HG03460 (cell line): ENCODE data around the gene ADAMTS7.
"Not testable (repeated sequence)": the region's sequence is repeated elsewhere in the genome, so short reads cannot be mapped to it uniquely, and the experiment has no call there.

Experiments used
- ATAC-seq: cut with Tn5 transposase; IDR thresholded peaks from one replicate; pipeline ENCODE4 v1.9.1; 2021; ENCODE audit not compliant: unreplicated experiment

Gene ADAMTS7

GRCh38 chr15:78830514-78831228 is 19.4 kb upstream of the ADAMTS7 start:
- ATAC-seq, result no peak

- no peak for ATAC-seq
Observed at GRCh38 chr15:78828920-78829319, 17.7 kb upstream of the ADAMTS7 start.

- ATAC-seq, result no peak
Observed at GRCh38 chr15:78822514-78822913, 11.2 kb upstream of the ADAMTS7 start.

GRCh38 chr15:78811825-78812183 is 540 bp upstream of the ADAMTS7 start:
- no peak for ATAC-seq

DNA sequence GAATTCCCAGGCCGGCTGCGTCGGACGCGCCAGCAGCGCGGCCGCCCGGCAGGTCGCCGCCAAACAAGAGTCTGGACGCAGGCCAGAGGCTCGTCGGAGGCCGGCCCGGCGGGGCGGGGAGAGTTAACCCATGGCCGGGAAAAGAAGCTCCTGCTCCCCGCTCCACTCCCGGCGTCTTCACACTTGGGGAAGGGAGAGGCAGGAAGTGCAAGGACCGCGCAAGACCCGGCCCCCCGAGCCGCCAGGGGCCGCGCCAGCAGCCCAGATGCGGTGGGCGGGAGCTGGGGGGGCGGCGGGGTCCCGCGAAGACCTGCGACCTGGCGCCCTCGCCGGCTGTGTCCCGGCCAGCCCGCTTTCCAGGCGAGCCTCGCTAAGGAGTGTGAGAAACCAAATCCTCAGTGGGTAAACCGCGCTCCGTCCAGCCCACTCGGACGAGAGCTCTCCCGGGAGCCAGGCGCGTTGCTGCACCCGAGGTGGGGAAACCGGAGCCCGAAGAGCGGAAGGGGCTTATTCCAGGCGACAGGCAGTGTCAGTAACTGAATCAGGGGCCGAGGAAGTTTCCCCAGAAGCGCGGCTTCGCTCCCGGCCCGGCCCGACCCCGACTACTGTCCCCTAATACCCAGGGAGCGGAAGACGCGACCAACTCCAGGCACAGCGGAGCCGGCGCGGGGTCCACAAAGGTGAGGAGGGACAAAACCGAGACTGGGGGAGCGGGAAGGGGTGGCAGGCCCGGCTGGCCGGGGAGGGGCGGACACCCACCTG is 721 bp downstream of the ADAMTS7 start:
- no peak for ATAC-seq

GRCh38 chr15:78810003-78810361 is 1.3 kb downstream of the ADAMTS7 start:
- ATAC-seq, result no peak

DNA sequence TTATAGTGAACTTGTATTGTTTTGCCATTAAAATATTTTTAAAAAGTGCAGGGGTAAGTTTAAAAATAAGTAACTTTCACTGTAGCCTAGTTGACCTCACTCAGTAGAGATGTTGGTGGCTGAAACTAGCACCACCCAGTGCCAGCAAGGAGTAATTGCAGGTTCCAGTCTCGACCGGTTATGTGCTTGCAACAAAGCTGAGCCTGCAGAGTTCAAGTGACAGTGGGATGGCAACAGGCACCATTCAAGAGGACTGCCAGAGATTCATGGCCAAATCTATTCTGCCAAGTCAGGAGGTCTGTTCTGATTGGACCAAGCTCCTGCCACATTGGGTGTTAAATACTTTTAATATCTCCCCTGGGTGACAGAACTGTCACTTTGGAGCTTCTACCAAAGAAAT is 2.7 kb downstream of the ADAMTS7 start:
- no peak for ATAC-seq

DNA sequence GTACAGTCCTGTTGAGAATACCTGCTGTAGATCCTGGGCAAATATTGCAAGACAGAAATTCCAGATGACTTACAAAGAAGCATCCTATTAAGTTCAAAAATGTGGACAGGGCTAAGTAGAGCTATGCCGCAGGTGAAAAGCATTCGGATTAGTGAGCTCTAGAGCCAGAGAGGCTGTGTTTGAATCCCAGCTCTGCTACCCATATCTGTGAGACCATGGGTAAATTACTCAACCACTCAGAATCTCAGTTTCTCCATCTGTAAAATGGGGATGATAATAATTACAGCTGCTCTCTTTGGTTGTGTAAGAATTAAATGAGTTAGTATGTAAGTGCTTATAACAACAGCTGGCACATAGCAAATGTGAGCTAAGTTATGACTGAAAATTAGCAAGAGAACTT is 3.9 kb downstream of the ADAMTS7 start:
- ATAC-seq, result no peak

- no peak for ATAC-seq
Observed at GRCh38 chr15:78804391-78804792, 6.9 kb downstream of the ADAMTS7 start.

DNA sequence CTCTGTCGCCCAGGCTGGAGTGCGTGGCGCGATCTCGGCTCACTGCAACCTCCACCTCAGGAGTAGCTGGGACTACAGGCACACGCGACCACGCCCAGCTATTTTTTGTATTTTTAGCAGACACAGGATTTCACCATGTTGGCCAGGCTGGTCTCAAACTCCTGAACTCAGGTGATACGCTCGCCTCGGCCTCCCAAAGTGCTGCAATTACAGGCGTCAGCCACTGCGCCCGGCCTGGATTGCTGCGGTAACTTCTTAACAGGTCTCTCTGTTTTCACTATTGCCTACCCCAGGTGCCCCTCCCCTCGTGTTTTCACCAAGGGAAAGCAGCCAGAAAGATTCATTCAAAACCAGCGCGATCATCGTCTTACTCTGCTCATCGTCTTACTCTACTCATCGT is 10.5 kb downstream of the ADAMTS7 start:
- ATAC-seq, result no peak

DNA sequence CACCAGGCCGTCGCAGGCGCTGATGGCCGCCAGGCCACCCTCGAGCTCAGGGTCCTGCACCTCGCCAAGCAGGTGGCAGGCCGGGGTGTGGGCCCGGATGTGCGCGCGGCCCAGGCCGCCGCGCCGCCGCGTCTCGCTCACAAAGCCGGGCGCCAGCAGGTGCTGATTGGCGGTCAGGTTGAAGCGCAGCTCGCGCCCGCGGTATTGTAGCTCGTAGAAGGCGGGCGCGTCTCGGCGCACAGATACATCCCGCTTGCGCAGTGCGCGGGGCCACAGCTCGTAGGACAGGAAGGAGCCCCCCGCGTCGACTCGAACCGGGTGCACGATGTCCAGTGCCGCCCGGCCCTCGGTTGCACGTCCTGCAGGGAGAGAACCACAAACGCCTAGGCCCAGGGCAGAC is 11.1 kb downstream of the ADAMTS7 start:
- no peak for ATAC-seq

DNA sequence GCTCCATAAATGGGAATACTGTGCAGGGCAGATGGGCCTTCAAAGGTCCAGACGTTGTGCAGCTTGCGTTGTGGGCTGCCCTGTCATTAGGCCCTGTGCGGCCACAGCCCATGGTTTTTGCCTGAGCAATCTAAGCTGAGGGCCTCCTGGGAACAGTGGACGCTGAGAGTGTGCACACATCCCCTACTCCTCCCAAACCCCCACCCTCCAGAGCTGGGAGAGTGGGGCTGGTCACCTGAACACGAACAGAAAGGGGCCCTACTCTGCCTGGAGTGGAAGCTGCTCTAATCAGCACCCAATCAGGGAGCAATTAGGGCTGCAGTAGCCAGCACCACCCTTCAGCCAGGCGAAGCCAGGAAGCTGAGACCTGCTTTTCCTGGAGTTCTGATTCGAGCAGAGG is 12.2 kb downstream of the ADAMTS7 start:
- ATAC-seq, result not testable (repeated sequence)

DNA sequence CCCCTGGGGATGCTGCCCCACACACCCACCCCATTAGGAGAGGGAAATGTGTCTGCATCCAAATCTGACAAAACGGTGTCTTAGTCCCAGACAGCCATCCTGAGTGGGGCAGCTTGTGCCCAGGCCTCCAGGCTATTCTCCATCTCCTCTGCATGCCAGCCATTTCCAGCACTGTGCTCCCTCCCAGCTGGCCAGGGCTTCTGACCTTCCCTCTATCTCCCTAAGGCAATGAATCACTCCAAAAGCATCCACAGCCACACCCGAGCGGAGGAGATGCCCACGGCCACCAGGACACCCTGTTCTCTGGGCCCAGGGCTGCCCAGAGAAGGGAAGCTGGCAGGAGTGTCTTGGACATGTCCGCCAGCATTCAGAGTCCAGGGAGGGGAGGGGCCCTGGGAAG is 12.9 kb downstream of the ADAMTS7 start:
- not testable (repeated sequence) for ATAC-seq

- ATAC-seq, result no peak
Observed at GRCh38 chr15:78797951-78798350, 13.3 kb downstream of the ADAMTS7 start.

- no peak for ATAC-seq
Observed at GRCh38 chr15:78796510-78796909, 14.8 kb downstream of the ADAMTS7 start.

GRCh38 chr15:78795043-78795442 is 16.2 kb downstream of the ADAMTS7 start:
- no peak for ATAC-seq

DNA sequence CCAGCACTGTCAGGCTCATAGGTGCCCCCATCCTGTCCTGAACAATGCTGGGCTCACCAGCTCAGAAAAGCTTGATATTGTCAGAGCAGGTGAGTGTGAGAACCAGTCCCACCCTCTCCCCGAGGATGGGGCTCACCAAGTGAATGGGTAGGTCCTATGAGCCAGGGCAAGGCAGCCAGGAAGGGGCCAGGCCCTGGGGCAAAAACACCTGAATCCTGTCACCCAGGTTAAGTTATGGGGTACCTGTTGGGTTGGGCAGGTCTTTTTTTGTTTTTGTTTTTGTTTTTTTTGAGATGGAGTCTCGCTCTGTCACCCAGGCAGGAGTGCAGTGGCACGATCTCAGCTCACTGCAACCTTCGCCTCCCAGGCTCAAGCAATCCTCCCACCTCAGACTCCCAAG is 16.8 kb downstream of the ADAMTS7 start:
- ATAC-seq, result not testable (repeated sequence)

DNA sequence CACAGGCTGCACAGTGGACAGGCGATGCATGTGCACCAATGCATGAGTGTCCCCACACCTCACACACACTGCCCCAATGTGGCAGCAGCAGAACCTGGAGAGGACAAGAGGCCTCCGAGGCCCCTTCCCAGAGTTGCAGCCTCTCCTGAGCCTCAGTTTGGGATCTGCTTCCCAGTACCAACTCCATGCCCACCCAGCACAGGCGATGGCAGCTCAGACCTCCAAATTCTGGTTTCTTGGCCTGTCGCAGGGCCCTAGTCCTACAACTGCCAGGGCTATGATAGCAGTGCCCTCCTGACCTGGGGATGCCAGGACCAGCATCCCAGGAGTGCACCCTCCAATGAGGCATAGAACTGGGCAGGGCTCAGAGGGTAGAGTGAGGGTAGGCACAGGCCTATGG is 19.9 kb downstream of the ADAMTS7 start:
- ATAC-seq, result no peak

- ATAC-seq, result no peak
Observed at GRCh38 chr15:78790027-78790426, 21.2 kb downstream of the ADAMTS7 start.

GRCh38 chr15:78789615-78790014 is 21.6 kb downstream of the ADAMTS7 start:
- no peak for ATAC-seq

GRCh38 chr15:78788016-78788660 is 23.1 kb downstream of the ADAMTS7 start:
- no peak for ATAC-seq

DNA sequence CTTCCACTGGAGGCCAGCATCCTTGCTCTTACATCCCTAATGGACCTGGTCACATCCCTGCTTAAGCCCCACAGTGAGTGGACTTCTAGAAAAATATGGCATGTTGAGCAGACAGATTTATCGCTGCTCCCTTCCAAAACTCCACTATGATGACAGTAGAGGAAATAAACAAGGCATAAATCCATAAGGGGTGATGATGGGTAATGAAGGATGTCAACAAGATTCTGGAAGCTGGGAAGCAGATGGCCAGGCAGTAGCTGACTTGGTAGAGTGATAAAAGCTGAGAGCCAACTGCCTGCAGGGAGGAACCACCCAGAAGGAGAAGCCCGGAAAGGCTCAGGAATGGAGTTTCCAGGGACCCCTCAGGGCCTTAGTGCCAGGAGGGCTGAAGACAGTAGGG is 28.9 kb downstream of the ADAMTS7 start:
- ATAC-seq, result not testable (repeated sequence)
